ENCODE data around the gene LGI4. TPM values are rescaled to one million over a fixed set of nuclear protein-coding genes. Genes with fewer than 3 reads are reported as not detected.

LGI4 gene
- total RNA-seq, 6 experiments from 2014 or later = 0.08 to 0.17 (median 0.10) TPM; not detected in 1

- Mint-ChIP-seq H3K27ac (no peak overlapping the region), H3K9me3 (no peaks in the 10 kb centered on the region), H3K4me1 (ENCODE audit: low read depth) (no peaks in the 10 kb centered on the region), H3K4me3 (no peak overlapping the region), H3K27me3 (ENCODE audit: insufficient read depth) (peaks cover 16% of the 10 kb centered on the region), H3K36me3 (ENCODE audit: low read depth) (no peaks in the 10 kb centered on the region)
- no peak for DNase-seq
- TF ChIP-seq CTCF (IDR thresholded peaks at IDR 0.05) = no peak
These were observed 58.2 kb downstream of the LGI4 start for GRCh38 chr19:35076657-35077056.

GRCh38 chr19:35076026-35076370, 58.9 kb downstream of the LGI4 start:
- H3K4me3 Mint-ChIP-seq = no peak overlapping the region
- H3K9me3 Mint-ChIP-seq = no peaks in the 10 kb centered on the region
- H3K4me1 Mint-ChIP-seq (ENCODE audit: low read depth) = no peaks in the 10 kb centered on the region
- H3K27me3 Mint-ChIP-seq (ENCODE audit: insufficient read depth) = peaks cover 16% of the 10 kb centered on the region
- no peak for DNase-seq
- H3K27ac Mint-ChIP-seq = no peak overlapping the region
- no peak for TF ChIP-seq CTCF (IDR thresholded peaks at IDR 0.05)
- H3K36me3 Mint-ChIP-seq (ENCODE audit: low read depth) = no peaks in the 10 kb centered on the region

GRCh38 chr19:35075202-35076025, 59.4 kb downstream of the LGI4 start:
- H3K4me1 Mint-ChIP-seq (ENCODE audit: low read depth) = no peaks in the 10 kb centered on the region
- DNase-seq = no peak

More at GRCh38 chr19:35075202-35076025, 59.4 kb downstream of the LGI4 start:
- Mint-ChIP-seq H3K27me3 (ENCODE audit: insufficient read depth) (peaks cover 16% of the 10 kb centered on the region), H3K36me3 (ENCODE audit: low read depth) (peaks cover 3% of the 10 kb centered on the region; the same call in 1 of the 2 replicates), H3K9me3 (no peaks in the 10 kb centered on the region), H3K4me3 (no peak overlapping the region), H3K27ac (no peak overlapping the region)
- TF ChIP-seq CTCF (IDR thresholded peaks at IDR 0.05) = no peak

Other genes with a start within 250 kb of the LGI4 start
- 1 to 10 TPM; 1.9 to 3.1 (median 2.2) TPM for gene ZNF30, start 208.2 kb downstream of the LGI4 start, total RNA-seq (2021; fragmentation: NEBNext Ultra II Directional; extraction: Animal tissue kit (Norgen Biotek cat#: 25700))
- gene ZNF792, start 170.8 kb downstream of the LGI4 start, total RNA-seq (2021; fragmentation: NEBNext Ultra II Directional; extraction: Animal tissue kit (Norgen Biotek cat#: 25700)) = 1 to 10 TPM; 2.7 to 3.2 (median 3.0) TPM
- 10 to 100 TPM; 48.2 to 51.3 (median 50.0) TPM for gene GRAMD1A, start 134.7 kb downstream of the LGI4 start, total RNA-seq (2021; fragmentation: NEBNext Ultra II Directional; extraction: Animal tissue kit (Norgen Biotek cat#: 25700))
- gene SCN1B, start 104.6 kb downstream of the LGI4 start, total RNA-seq (2021; fragmentation: NEBNext Ultra II Directional; extraction: Animal tissue kit (Norgen Biotek cat#: 25700)) = 10 to 100 TPM in 4 of 6 experiments, 1 to 10 TPM in 2; 6.8 to 14.2 (median 12.6) TPM
- not detected for gene HPN, start 93.3 kb downstream of the LGI4 start, total RNA-seq (2021; fragmentation: NEBNext Ultra II Directional; extraction: Animal tissue kit (Norgen Biotek cat#: 25700))
- gene FXYD3, start 19.2 kb downstream of the LGI4 start, total RNA-seq (2021; fragmentation: NEBNext Ultra II Directional; extraction: Animal tissue kit (Norgen Biotek cat#: 25700)) = not detected
- 1 to 10 TPM in 4 of 6 experiments, under 1 TPM in 1, not detected in 1; 0.92 to 2.7 (median 2.1) TPM for gene FXYD1, start 3.8 kb upstream of the LGI4 start, total RNA-seq (2021; fragmentation: NEBNext Ultra II Directional; extraction: Animal tissue kit (Norgen Biotek cat#: 25700))
- gene FXYD7, start 8.2 kb upstream of the LGI4 start, total RNA-seq (2021; fragmentation: NEBNext Ultra II Directional; extraction: Animal tissue kit (Norgen Biotek cat#: 25700)) = under 1 TPM in 3 of 6 experiments, not detected in 3; 0.32 to 0.87 (median 0.68) TPM
- gene FXYD5, start 19.7 kb upstream of the LGI4 start, total RNA-seq (2021; fragmentation: NEBNext Ultra II Directional; extraction: Animal tissue kit (Norgen Biotek cat#: 25700)) = 100 to 1,000 TPM; 317 to 417 (median 353) TPM
- gene FAM187B, start 93.7 kb upstream of the LGI4 start, total RNA-seq (2021; fragmentation: NEBNext Ultra II Directional; extraction: Animal tissue kit (Norgen Biotek cat#: 25700)) = not detected
- gene LSR, start 113.9 kb upstream of the LGI4 start, total RNA-seq (2021; fragmentation: NEBNext Ultra II Directional; extraction: Animal tissue kit (Norgen Biotek cat#: 25700)) = 1 to 10 TPM; 1.7 to 3.3 (median 2.3) TPM
- gene USF2, start 133.9 kb upstream of the LGI4 start, total RNA-seq (2021; fragmentation: NEBNext Ultra II Directional; extraction: Animal tissue kit (Norgen Biotek cat#: 25700)) = 10 to 100 TPM; 66.0 to 78.1 (median 71.4) TPM
- not detected for gene HAMP, start 147.5 kb upstream of the LGI4 start, total RNA-seq (2021; fragmentation: NEBNext Ultra II Directional; extraction: Animal tissue kit (Norgen Biotek cat#: 25700))
- not detected for gene MAG, start 157.1 kb upstream of the LGI4 start, total RNA-seq (2021; fragmentation: NEBNext Ultra II Directional; extraction: Animal tissue kit (Norgen Biotek cat#: 25700))
- under 1 TPM in 4 of 6 experiments, not detected in 2; 0.24 to 0.59 (median 0.57) TPM for gene CD22, start 194.1 kb upstream of the LGI4 start, total RNA-seq (2021; fragmentation: NEBNext Ultra II Directional; extraction: Animal tissue kit (Norgen Biotek cat#: 25700))
- not detected for gene FFAR1, start 212.8 kb upstream of the LGI4 start, total RNA-seq (2021; fragmentation: NEBNext Ultra II Directional; extraction: Animal tissue kit (Norgen Biotek cat#: 25700))
- not detected for gene FFAR3, start 223.4 kb upstream of the LGI4 start, total RNA-seq (2021; fragmentation: NEBNext Ultra II Directional; extraction: Animal tissue kit (Norgen Biotek cat#: 25700))
- not detected for gene GPR42, start 236.0 kb upstream of the LGI4 start, total RNA-seq (2021; fragmentation: NEBNext Ultra II Directional; extraction: Animal tissue kit (Norgen Biotek cat#: 25700))

All from HFFc6 (cell line).